ENCODE data around the gene LHX3.
"Not testable (repeated sequence)": the region's sequence is repeated elsewhere in the genome, so short reads cannot be mapped to it uniquely, and the experiment has no call there.

Gene LHX3

GRCh38 chr9:136151848-136152542 lies 52.9 kb downstream of the LHX3 start:
- DNase-seq, result no peak

- DNase-seq, result no peak
Measured at GRCh38 chr9:136151214-136151804, 53.6 kb downstream of the LHX3 start.

- not testable (repeated sequence) for DNase-seq
Measured at GRCh38 chr9:136150664-136151213, 54.2 kb downstream of the LHX3 start.

GRCh38 chr9:136149853-136150252 lies 55.1 kb downstream of the LHX3 start:
- no peak for DNase-seq

- no peak for DNase-seq
Measured at GRCh38 chr9:136149337-136149736, 55.6 kb downstream of the LHX3 start.

GRCh38 chr9:136148766-136149165 lies 56.2 kb downstream of the LHX3 start:
- no peak for DNase-seq

- DNase-seq, result no peak
Measured at GRCh38 chr9:136147890-136148714, 56.8 kb downstream of the LHX3 start.

- no peak for DNase-seq
Measured at GRCh38 chr9:136147038-136147889, 57.7 kb downstream of the LHX3 start.

Data from inflammatory macrophage (primary cell).